Progenitor cell of endocrine pancreas (in vitro differentiated cells): ENCODE data around the gene OSBPL10. TPM values are rescaled to one million over a fixed set of nuclear protein-coding genes. Genes with fewer than 3 reads are reported as not detected.
A peak's percentile ranks its signal among the peaks of the same experiment; 100 is the strongest.
"Not testable (repeated sequence)": the region's sequence is repeated elsewhere in the genome, so short reads cannot be mapped to it uniquely, and the experiment has no call there.

ENCODE experiments used
- DNase-seq: peaks from one replicate; pipeline ENCODE4 v3.0.0; 2021; ENCODE audit warnings: low spot score; ENCODE audit not compliant: unreplicated experiment
- H3K27ac Mint-ChIP-seq: 2 replicates; pipeline ENCODE4 v1.8.0; 2021; ENCODE audit warnings: mild to moderate bottlenecking, moderate library complexity, mixed read lengths
- H3K27me3 Mint-ChIP-seq: 2 replicates; pipeline ENCODE4 v1.8.0; 2021; ENCODE audit warnings: mixed read lengths
- H3K36me3 Mint-ChIP-seq: 2 replicates; pipeline ENCODE4 v1.8.0; 2022; ENCODE audit warnings: mixed read lengths; ENCODE audit not compliant: insufficient read depth
- H3K4me1 Mint-ChIP-seq: 2 replicates; pipeline ENCODE4 v1.8.0; 2021; ENCODE audit warnings: low read depth, mixed read lengths
- H3K4me3 Mint-ChIP-seq: 2 replicates; pipeline ENCODE4 v1.8.0; 2021; ENCODE audit warnings: low read depth, mild to moderate bottlenecking, moderate library complexity, mixed read lengths
- H3K9me3 Mint-ChIP-seq: 2 replicates; pipeline ENCODE4 v1.8.0; 2021; ENCODE audit warnings: low read depth, mixed read lengths
- CTCF ChIP-seq: fragments of 200-600 bp; sonication (generic); IDR thresholded peaks from one replicate; pipeline ENCODE4 v1.5.0; 2021; ENCODE audit warnings: antibody characterized with exemption, mild to moderate bottlenecking; ENCODE audit not compliant: unreplicated experiment
- total RNA-seq: library from RNA; stranded (reverse); gene quantifications from 2 replicates; pipeline ENCODE4 v1.2.1, GENCODE V29; 2021

The OSBPL10 gene
- total RNA-seq, 1 donor from 2014 or later = 25.2 TPM

GRCh38 chr3:32021155-32021554 lies 40.1 kb upstream of the OSBPL10 start:
- Mint-ChIP-seq H3K4me1 (peaks cover 11% of the 10 kb centered on the region), H3K9me3 (peaks cover 3% of the 10 kb centered on the region), H3K27me3 (peaks cover 3% of the 10 kb centered on the region), H3K4me3 (no peak overlapping the region), H3K27ac (no peak overlapping the region), H3K36me3 (no peaks in the 10 kb centered on the region)
- no peak for TF ChIP-seq CTCF
- DNase-seq = no peak

GRCh38 chr3:32018757-32019564 lies 37.9 kb upstream of the OSBPL10 start:
- no peak overlapping the region for H3K27ac Mint-ChIP-seq
- peaks cover 11% of the 10 kb centered on the region for H3K4me1 Mint-ChIP-seq
- TF ChIP-seq CTCF = peak; percentile 74
- H3K9me3 Mint-ChIP-seq = peaks cover 3% of the 10 kb centered on the region
- H3K36me3 Mint-ChIP-seq = no peaks in the 10 kb centered on the region
- DNase-seq = no peak
- H3K4me3 Mint-ChIP-seq = no peak overlapping the region
- peaks cover 3% of the 10 kb centered on the region for H3K27me3 Mint-ChIP-seq

- Mint-ChIP-seq H3K27ac (no peak overlapping the region), H3K4me1 (peaks cover 11% of the 10 kb centered on the region), H3K9me3 (peaks cover 3% of the 10 kb centered on the region), H3K27me3 (peaks cover 6% of the 10 kb centered on the region), H3K36me3 (no peaks in the 10 kb centered on the region), H3K4me3 (no peak overlapping the region)
- no peak for DNase-seq
- no peak for TF ChIP-seq CTCF
These were observed 36.2 kb upstream of the OSBPL10 start for GRCh38 chr3:32017286-32017685.

- not testable (repeated sequence) for H3K27ac Mint-ChIP-seq, H3K36me3 Mint-ChIP-seq
- H3K4me1 Mint-ChIP-seq = peaks cover 11% of the 10 kb centered on the region
These were observed 34.6 kb upstream of the OSBPL10 start for GRCh38 chr3:32015638-32016037.

GRCh38 chr3:32010699-32011098 lies 29.6 kb upstream of the OSBPL10 start:
- H3K27me3 Mint-ChIP-seq, H3K4me1 Mint-ChIP-seq, DNase-seq, H3K27ac Mint-ChIP-seq, H3K36me3 Mint-ChIP-seq, H3K4me3 Mint-ChIP-seq, H3K9me3 Mint-ChIP-seq: not testable (repeated sequence)

More at GRCh38 chr3:32015638-32016037, 34.6 kb upstream of the OSBPL10 start:
- not testable (repeated sequence) for H3K9me3 Mint-ChIP-seq, H3K27me3 Mint-ChIP-seq, H3K4me3 Mint-ChIP-seq, DNase-seq

- TF ChIP-seq CTCF = no peak
- H3K27ac Mint-ChIP-seq = no peak overlapping the region
- H3K4me3 Mint-ChIP-seq = no peak overlapping the region
- peaks cover 3% of the 10 kb centered on the region for H3K27me3 Mint-ChIP-seq
- H3K9me3 Mint-ChIP-seq = peaks cover 6% of the 10 kb centered on the region
- DNase-seq = no peak
- peaks cover 5% of the 10 kb centered on the region for H3K4me1 Mint-ChIP-seq
- no peaks in the 10 kb centered on the region for H3K36me3 Mint-ChIP-seq
These were observed 28.9 kb upstream of the OSBPL10 start for GRCh38 chr3:32009957-32010356.
